ENCODE results near the gene MDH1.

DNA sequence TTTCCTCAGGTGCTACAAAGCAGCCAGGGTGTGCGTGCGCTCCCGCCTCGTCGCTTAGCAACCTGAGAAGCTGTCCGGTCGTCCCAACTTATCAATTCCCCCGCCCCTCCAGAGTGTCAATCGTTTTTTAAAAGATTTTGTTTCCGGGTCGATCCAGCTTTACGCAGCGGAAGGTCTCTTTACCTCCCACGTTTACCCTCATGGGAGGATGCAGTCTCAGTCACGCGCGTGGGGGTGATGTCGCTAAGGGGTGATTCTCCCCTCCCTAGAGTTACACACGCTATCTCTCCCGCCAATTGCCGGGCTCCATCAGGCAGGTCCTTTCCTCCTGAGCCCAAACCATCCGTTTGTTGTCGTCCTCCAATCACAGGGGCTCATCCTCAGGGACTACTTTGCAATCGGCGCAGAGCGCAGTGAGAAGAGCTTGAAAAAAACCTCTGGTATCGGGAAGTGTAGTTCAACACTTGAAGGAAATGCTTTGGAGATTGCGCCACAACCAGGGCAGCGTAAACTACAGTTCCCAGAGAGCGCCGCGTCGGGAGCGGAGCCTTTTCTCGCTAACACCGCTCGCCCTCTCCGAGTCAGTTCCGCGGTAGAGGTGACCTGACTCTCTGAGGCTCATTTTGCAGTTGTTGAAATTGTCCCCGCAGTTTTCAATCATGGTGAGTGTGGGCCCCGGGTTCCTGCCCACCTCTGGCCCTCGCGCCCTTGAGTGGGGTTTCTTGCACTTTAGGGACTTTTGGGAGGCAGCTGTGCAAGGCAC, at the start of gene MDH1, which contains the start of gene WDPCP:
- TF ChIP-seq, protein P1, sequence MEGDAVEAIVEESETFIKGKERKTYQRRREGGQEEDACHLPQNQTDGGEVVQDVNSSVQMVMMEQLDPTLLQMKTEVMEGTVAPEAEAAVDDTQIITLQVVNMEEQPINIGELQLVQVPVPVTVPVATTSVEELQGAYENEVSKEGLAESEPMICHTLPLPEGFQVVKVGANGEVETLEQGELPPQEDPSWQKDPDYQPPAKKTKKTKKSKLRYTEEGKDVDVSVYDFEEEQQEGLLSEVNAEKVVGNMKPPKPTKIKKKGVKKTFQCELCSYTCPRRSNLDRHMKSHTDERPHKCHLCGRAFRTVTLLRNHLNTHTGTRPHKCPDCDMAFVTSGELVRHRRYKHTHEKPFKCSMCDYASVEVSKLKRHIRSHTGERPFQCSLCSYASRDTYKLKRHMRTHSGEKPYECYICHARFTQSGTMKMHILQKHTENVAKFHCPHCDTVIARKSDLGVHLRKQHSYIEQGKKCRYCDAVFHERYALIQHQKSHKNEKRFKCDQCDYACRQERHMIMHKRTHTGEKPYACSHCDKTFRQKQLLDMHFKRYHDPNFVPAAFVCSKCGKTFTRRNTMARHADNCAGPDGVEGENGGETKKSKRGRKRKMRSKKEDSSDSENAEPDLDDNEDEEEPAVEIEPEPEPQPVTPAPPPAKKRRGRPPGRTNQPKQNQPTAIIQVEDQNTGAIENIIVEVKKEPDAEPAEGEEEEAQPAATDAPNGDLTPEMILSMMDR (IDR thresholded peaks at IDR 0.05 in 2 of 3, conservative IDR thresholded peaks at IDR 0.05 in 1 of 3; ENCODE audit: insufficient read depth in 2 of 3, low read depth in 1 of 3, low read length in 3 of 3) = no peak; a peak in 1 of 6 replicates
- TF ChIP-seq SMC3 (conservative IDR thresholded peaks at IDR 0.05; ENCODE audit: insufficient read depth, low read depth, low read length) = no peak
- TF ChIP-seq PTBP1 (IDR thresholded peaks at IDR 0.05; ENCODE audit: low read depth, low read length) = no peak
- TF ChIP-seq NFYB (IDR thresholded peaks at IDR 0.05; ENCODE audit: extremely low read depth, insufficient read length) = peak; percentile 45
- TF ChIP-seq POLR2AphosphoS5 (IDR thresholded peaks at IDR 0.05; ENCODE audit: control insufficient read depth, insufficient read depth, low read depth, low read length) = peak; percentile 84
- TF ChIP-seq ZNF124 (CRISPR knock-in tag; IDR thresholded peaks at IDR 0.05) = no peak
- TF ChIP-seq CHCHD3 (CRISPR knock-in tag; IDR thresholded peaks at IDR 0.05) = no peak

Data from K562 (cell line).